ENCODE data around the gene CCHCR1.

- TF ChIP-seq EZH2 (IDR thresholded peaks at IDR 0.05; ENCODE audit: low read depth, unreplicated experiment) = no peak
- TF ChIP-seq, protein P1, sequence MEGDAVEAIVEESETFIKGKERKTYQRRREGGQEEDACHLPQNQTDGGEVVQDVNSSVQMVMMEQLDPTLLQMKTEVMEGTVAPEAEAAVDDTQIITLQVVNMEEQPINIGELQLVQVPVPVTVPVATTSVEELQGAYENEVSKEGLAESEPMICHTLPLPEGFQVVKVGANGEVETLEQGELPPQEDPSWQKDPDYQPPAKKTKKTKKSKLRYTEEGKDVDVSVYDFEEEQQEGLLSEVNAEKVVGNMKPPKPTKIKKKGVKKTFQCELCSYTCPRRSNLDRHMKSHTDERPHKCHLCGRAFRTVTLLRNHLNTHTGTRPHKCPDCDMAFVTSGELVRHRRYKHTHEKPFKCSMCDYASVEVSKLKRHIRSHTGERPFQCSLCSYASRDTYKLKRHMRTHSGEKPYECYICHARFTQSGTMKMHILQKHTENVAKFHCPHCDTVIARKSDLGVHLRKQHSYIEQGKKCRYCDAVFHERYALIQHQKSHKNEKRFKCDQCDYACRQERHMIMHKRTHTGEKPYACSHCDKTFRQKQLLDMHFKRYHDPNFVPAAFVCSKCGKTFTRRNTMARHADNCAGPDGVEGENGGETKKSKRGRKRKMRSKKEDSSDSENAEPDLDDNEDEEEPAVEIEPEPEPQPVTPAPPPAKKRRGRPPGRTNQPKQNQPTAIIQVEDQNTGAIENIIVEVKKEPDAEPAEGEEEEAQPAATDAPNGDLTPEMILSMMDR (conservative IDR thresholded peaks at IDR 0.05; ENCODE audit: low read depth in 2 of 2) = no peak
- TF ChIP-seq, protein P2, sequence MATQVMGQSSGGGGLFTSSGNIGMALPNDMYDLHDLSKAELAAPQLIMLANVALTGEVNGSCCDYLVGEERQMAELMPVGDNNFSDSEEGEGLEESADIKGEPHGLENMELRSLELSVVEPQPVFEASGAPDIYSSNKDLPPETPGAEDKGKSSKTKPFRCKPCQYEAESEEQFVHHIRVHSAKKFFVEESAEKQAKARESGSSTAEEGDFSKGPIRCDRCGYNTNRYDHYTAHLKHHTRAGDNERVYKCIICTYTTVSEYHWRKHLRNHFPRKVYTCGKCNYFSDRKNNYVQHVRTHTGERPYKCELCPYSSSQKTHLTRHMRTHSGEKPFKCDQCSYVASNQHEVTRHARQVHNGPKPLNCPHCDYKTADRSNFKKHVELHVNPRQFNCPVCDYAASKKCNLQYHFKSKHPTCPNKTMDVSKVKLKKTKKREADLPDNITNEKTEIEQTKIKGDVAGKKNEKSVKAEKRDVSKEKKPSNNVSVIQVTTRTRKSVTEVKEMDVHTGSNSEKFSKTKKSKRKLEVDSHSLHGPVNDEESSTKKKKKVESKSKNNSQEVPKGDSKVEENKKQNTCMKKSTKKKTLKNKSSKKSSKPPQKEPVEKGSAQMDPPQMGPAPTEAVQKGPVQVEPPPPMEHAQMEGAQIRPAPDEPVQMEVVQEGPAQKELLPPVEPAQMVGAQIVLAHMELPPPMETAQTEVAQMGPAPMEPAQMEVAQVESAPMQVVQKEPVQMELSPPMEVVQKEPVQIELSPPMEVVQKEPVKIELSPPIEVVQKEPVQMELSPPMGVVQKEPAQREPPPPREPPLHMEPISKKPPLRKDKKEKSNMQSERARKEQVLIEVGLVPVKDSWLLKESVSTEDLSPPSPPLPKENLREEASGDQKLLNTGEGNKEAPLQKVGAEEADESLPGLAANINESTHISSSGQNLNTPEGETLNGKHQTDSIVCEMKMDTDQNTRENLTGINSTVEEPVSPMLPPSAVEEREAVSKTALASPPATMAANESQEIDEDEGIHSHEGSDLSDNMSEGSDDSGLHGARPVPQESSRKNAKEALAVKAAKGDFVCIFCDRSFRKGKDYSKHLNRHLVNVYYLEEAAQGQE (IDR thresholded peaks at IDR 0.05; ENCODE audit: unreplicated experiment) = no peak
- TF ChIP-seq CREB1 (CRISPR knock-in tag; IDR thresholded peaks at IDR 0.05; ENCODE audit: low read depth) = no peak
- no peak for TF ChIP-seq POLR2AphosphoS5 (IDR thresholded peaks at IDR 0.05; ENCODE audit: low read depth)
- no peak for TF ChIP-seq NANOG (IDR thresholded peaks at IDR 0.05; ENCODE audit: borderline replicate concordance)
- no peak for TF ChIP-seq JUNB (IDR thresholded peaks at IDR 0.05; ENCODE audit: unreplicated experiment)
- TF ChIP-seq EZH2phosphoT487 (IDR thresholded peaks at IDR 0.05; ENCODE audit: unreplicated experiment) = no peak
Measured at GRCh38 chr6:31096215-31096614, 61.4 kb downstream of the CCHCR1 start.
